HCT116 (cell line): ENCODE results near the gene NSRP1. TPM values are rescaled to one million over a fixed set of nuclear protein-coding genes. Genes with fewer than 3 reads are reported as not detected.

Experiments
- ATAC-seq: fragments of 200-7000 bp; cut with Tn5 transposase; 2 replicates; pipeline ENCODE4 v1.9.1; 2020; ENCODE audit warnings: mild to moderate bottlenecking, moderate library complexity
- BruUV-seq: library from RNA; stranded (reverse); fragments of 400-500 nt; replicated peaks from 2 replicates; lab custom pipeline; 2021; lab: Mats Ljungman, UMichigan
- CTCF ChIA-PET: fragments of 300-600 bp; sonication (Branson Sonifier 250); formaldehyde crosslinking; loops from one replicate; lab custom pipeline; 2021; ENCODE audit warnings: antibody characterized with exemption; lab: Charles Lee
- POLR2A ChIA-PET: fragments of 300-600, 350-600 bp; sonication (Branson Sonifier 250); formaldehyde crosslinking; loops from one replicate; lab custom pipeline; 2021; ENCODE audit warnings: antibody characterized with exemption; lab: Charles Lee
- RAD21 ChIA-PET, 2 experiments: fragments of 300-600 bp; sonication (Branson Sonifier 250); formaldehyde crosslinking; loops; one replicate each; lab custom pipeline; 2023; ENCODE audit warnings: low total read pairs in 2 of 2; ENCODE audit not compliant: uncharacterized antibody in 2 of 2, unreplicated experiment in 2 of 2, low non-redundant PET in 1 of 2; lab: Charles Lee
- DNase-seq: peaks from one replicate; pipeline ENCODE4 v3.0.0-alpha.2; 2010; ENCODE audit warnings: low read depth, low spot score
- H2AFZ ChIP-seq: fragments of 200-600 bp; shearing (Covaris generic), sonication (generic); 2 replicates; pipeline ENCODE4 v1.6.1; 2017; ENCODE audit warnings: low read depth, mixed run types, mixed read lengths, antibody characterized with exemption, low read length; ENCODE audit not compliant: poor library complexity, severe bottlenecking
- H3K27ac ChIP-seq: 2 replicates; pipeline ENCODE4 v1.5.1; 2012; ENCODE audit warnings: low read depth, low read length
- H3K27me3 ChIP-seq: fragments of 200-600 bp; sonication (generic); 2 replicates; pipeline ENCODE4 v1.6.1; 2016; ENCODE audit warnings: mixed run types, low read length, mixed read lengths; ENCODE audit not compliant: insufficient read depth
- H3K36me3 ChIP-seq, 2 experiments: fragments of 200-500 bp in 1 of 2; fragments of 200-600 bp in 1 of 2; sonication (Bioruptor generic) in 1 of 2; sonication (generic) in 1 of 2; 2 replicates each; pipeline versions ENCODE4 v1.5.1 to v1.6.1; 2014 to 2016; ENCODE audit warnings: low read length in 2 of 2, inconsistent platforms in 1 of 2, mixed read lengths in 1 of 2, mixed run types in 1 of 2; ENCODE audit not compliant: insufficient read depth in 2 of 2, control insufficient read depth in 1 of 2
- H3K4me1 ChIP-seq, 2 experiments: fragments of 200-600 bp in 1 of 2; sonication (generic) in 1 of 2; 2 replicates each; pipeline versions ENCODE4 v1.5.1 to v1.6.1; 2012 to 2017; ENCODE audit warnings: low read length in 2 of 2, inconsistent platforms in 1 of 2, mild to moderate bottlenecking in 1 of 2, mixed read lengths in 1 of 2, mixed run types in 1 of 2, moderate library complexity in 1 of 2; ENCODE audit not compliant: insufficient read depth in 2 of 2, control insufficient read depth in 1 of 2
- H3K4me2 ChIP-seq: fragments of 200-600 bp; sonication (generic); 2 replicates; pipeline ENCODE4 v1.6.1; 2017; ENCODE audit warnings: mixed run types, low read length, mixed read lengths
- H3K4me3 ChIP-seq, 2 experiments: fragments of 200-600 bp in 1 of 2; sonication (generic) in 1 of 2; replicated peaks in 1 of 2; 2 replicates each; pipeline ENCODE4 v1.5.1; 2011 to 2016; ENCODE audit warnings: low read length in 2 of 2, control low read depth in 1 of 2, low read depth in 1 of 2, mild to moderate bottlenecking in 1 of 2, mixed read lengths in 1 of 2, mixed run types in 1 of 2
- H3K79me2 ChIP-seq: fragments of 200-600 bp; sonication (generic); 2 replicates; pipeline ENCODE4 v1.6.1; 2017; ENCODE audit warnings: mild to moderate bottlenecking, mixed run types, low read length, moderate library complexity, mixed read lengths; ENCODE audit not compliant: insufficient read depth
- H3K9ac ChIP-seq: fragments of 200-600 bp; sonication (generic); 2 replicates; pipeline ENCODE4 v1.6.1; 2016; ENCODE audit warnings: low read length, mixed read lengths
- H3K9me2 ChIP-seq: fragments of 200-600 bp; sonication (generic), shearing (Covaris generic); 2 replicates; pipeline ENCODE4 v1.6.1; 2017; ENCODE audit warnings: mixed run types, mild to moderate bottlenecking, moderate library complexity; ENCODE audit not compliant: insufficient read depth
- H3K9me3 ChIP-seq, 2 experiments: fragments of 200-500 bp in 1 of 2; fragments of 200-600 bp in 1 of 2; sonication (Bioruptor generic) in 1 of 2; sonication (generic) in 1 of 2; 2 replicates each; pipeline ENCODE4 v1.6.1; 2014 to 2017; ENCODE audit warnings: low read length in 2 of 2, mixed read lengths in 2 of 2, inconsistent platforms in 1 of 2, low read depth in 1 of 2, mild to moderate bottlenecking in 1 of 2, mixed run types in 1 of 2, moderate library complexity in 1 of 2; ENCODE audit not compliant: control insufficient read depth in 1 of 2, insufficient read depth in 1 of 2
- H4K20me1 ChIP-seq: fragments of 200-600 bp; sonication (generic), shearing (Covaris generic); 2 replicates; pipeline ENCODE4 v1.6.1; 2017; ENCODE audit warnings: mixed run types, mild to moderate bottlenecking, moderate library complexity; ENCODE audit not compliant: insufficient read depth
- ELF1 ChIP-seq: IDR thresholded peaks from 2 replicates; pipeline ENCODE4 v1.6.1; 2012; ENCODE audit warnings: low read depth, borderline replicate concordance
- MAX ChIP-seq: IDR thresholded peaks from 2 replicates; pipeline ENCODE4 v1.6.1; 2012
- RAD21 ChIP-seq: IDR thresholded peaks from 2 replicates; pipeline ENCODE4 v1.6.1; 2012; ENCODE audit warnings: low read depth, mild to moderate bottlenecking
- REST ChIP-seq: IDR thresholded peaks from 2 replicates; pipeline ENCODE4 v1.6.1; 2012; ENCODE audit warnings: low read depth
- intact Hi-C: fragments of 100-400 bp; cut with micrococcal nuclease; formaldehyde crosslinking; loops from 2 replicates; pipeline ENCODE4 v1.10.0; 2022
- total RNA-seq: library from RNA; stranded (reverse); gene quantifications from one replicate; pipeline ENCODE4 v1.2.1, GENCODE V29; 2021; ENCODE audit not compliant: unreplicated experiment

Gene NSRP1
- total RNA-seq, 1 experiment from 2014 or later = 24.9 TPM

- H3K4me3 ChIP-seq = no peak overlapping the region
- peak overlapping the region; percentile 20 for H2AFZ ChIP-seq
- no peak overlapping the region for H3K9ac ChIP-seq
Observed at GRCh38 chr17:30112794-30113193, 3.8 kb upstream of the NSRP1 start.

More at GRCh38 chr17:30112794-30113193, 3.8 kb upstream of the NSRP1 start:
- Histone ChIP-seq H3K9me2 (no peaks in the 10 kb centered on the region), H3K79me2 (peaks cover 11% of the 10 kb centered on the region), H3K4me2 (peak overlapping the region; percentile 28; the same call in 1 of the 2 replicates), H3K27ac (no peak overlapping the region), H3K9me3 (no peaks in the 10 kb centered on the region), H4K20me1 (no peaks in the 10 kb centered on the region), H3K27me3 (no peaks in the 10 kb centered on the region), H3K4me1 (peaks cover 2 to 3% of the 10 kb centered on the region in 2 experiments), H3K36me3 (no peaks in the 10 kb centered on the region)
- TF ChIP-seq ELF1 (no peak), RAD21 (no peak), MAX (no peak), REST (no peak)
- POLR2A ChIA-PET = interaction anchor here (1.1 kb wide), 1 partner anchor 8 kb away, joined by 3 read pairs; no protein-coding TSS in a partner anchor
- ATAC-seq (no peak), DNase-seq (no peak)
- BruUV-seq = no TSS peak
- intact Hi-C loops = no loop called here
- CTCF ChIA-PET = interaction anchor here (1.2 to 1.9 kb wide), 4 partner anchors 8 to 181 kb away, joined by 3 to 9 read pairs (median 6); no protein-coding TSS in a partner anchor
- RAD21 ChIA-PET = no interaction called here
